ENCODE data around the gene HCK. TPM values are rescaled to one million over a fixed set of nuclear protein-coding genes. Genes with fewer than 3 reads are reported as not detected.
A peak's percentile ranks its signal among the peaks of the same experiment; 100 is the strongest.

HCK gene
- not detected in 2 replicates for total RNA-seq

DNA sequence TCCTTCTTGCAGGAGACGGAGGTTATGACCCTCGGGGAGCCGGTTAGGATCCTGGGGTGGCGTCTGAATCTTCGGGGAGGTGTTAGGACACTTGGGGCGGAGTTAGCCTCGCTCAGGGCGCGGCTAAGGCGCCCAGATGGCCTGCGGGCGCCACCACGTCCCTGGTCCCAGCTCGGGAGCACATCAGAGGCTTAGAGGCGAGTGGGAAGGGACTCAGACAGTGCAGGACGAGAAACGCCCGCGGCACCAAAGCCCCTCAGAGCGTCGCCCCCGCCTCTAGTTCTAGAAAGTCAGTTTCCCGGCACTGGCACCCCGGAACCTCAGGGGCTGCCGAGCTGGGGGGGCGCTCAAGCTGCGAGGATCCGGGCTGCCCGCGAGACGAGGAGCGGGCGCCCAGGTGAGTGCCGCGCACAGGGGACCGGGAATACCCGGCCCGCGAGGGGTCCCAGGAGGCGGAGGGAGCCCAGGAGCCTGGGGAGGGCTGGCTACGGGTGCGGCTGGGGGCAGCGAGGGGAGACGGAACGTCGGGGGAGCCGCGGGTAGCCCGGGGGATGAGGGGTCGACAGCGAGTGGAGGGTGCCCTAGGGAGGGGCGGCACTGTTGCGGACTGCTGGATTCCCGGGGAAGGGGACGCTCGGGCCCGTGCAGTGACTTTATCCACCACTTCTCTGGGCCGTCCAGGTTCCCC is at the start of gene HCK:
TSS of gene HCK (plus strand) at position 153 of the 688 bp plus-strand sequence.
- DNase-seq (ENCODE audit: low read depth in 2 of 2), result no peak

DNA sequence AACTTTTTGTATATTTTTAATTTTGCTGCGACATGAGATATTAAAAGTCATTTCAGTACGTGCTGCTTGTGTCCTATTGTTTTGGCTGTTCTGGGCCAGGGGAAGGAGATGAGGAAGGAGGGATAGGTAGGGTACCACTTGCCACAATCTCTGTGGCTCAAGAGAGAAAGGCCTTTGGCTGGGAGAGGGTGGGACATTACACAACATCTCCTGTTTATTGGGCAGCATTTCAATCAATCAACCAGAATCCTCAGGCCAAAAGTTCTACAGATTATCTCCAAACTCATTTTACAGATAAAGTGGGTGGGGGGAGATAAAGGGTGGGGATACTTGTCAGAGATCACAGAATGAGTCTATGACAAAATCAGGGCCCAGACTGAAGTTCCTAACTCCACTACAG is 48.7 kb upstream of the HCK start:
- DNase-seq (ENCODE audit: low read depth in 2 of 2), result peak in 1 of 2 donors; percentile 13

DNA sequence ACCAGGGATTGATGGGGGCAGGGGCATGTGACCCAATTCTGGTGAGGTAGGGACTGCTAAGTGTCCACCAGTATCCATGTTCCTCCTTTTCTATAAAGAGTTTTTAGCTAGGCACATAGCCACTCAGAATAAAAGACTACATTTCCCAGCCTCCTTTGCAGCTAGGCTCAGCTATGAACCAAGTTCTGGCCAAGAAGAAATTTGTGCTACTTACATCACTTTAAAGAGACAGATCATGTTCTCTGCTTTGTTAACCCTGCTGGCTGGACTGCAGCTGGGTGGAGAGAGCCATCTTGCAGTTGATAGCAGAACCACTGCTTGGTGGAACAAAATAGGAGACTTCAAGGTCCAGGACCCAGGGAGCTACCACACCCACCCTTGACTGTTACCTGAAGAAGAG is 47.1 kb upstream of the HCK start:
- no peak for DNase-seq (ENCODE audit: low read depth in 2 of 2)

DNA sequence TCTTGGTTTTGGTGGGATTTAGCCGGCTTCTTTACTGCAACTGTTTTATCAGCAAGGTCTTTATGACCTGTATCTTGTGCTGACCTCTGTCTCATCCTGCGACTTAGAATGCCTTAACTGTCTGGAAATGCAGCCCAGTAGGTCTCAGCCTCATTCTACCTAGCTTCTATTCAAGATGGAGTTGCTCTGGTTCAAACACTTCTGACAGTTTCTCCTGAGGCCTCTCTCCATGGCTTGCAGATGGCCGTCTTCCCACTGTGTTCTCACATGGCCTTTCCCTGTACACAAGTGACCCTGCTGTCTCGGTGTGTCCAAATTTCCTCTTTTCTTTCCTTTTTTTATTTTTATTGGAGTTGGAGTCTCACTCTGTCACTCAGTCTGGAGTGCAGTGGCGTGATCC is 46.0 kb upstream of the HCK start:
- DNase-seq (ENCODE audit: low read depth in 2 of 2), result no peak

DNA sequence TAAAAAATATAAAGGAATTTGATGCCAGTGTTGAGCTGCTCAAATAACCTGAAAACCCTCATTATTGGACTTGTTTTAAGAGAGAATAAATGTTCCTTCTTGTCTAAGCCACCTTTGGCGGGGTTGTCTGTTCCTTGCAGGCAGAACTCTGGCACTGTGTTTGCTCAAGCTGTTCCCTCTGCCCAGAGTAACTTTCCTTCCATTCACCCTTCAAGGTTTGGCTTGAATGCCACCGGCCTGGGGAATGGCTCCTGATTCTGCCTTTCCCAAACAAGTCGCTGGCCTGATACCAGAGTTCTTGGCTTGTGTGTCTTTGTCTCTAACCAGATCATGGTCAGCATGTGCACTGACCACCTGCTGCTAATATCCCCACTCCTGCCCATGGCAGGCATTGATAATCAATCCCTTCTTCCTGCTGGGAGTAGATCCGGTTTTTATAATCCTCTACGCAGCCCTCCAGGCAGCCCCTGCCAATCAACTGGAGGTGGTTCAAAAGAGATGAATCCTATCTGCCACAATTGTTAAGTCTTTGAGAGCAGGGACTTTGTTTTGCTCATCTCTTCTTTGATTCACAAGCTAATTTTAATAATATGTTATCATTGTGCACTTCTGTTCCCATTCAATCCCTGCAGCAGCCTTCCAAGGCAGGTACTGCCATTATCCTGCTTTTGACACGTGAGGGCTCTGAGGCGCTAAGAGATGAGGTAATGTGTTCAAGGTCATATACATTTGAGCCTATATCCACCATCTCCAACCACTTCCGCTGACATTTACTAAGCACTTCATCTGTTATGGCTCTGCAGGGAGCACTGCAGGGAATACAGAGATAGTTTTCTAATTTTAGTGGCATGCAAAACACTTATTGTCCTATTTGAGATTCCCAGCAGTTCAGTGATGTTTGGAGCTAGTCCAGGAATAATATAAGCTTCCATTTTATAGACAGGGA is 44.9 kb upstream of the HCK start:
- peak in 1 of 2 donors; percentile 25 for DNase-seq (ENCODE audit: low read depth in 2 of 2)

DNA sequence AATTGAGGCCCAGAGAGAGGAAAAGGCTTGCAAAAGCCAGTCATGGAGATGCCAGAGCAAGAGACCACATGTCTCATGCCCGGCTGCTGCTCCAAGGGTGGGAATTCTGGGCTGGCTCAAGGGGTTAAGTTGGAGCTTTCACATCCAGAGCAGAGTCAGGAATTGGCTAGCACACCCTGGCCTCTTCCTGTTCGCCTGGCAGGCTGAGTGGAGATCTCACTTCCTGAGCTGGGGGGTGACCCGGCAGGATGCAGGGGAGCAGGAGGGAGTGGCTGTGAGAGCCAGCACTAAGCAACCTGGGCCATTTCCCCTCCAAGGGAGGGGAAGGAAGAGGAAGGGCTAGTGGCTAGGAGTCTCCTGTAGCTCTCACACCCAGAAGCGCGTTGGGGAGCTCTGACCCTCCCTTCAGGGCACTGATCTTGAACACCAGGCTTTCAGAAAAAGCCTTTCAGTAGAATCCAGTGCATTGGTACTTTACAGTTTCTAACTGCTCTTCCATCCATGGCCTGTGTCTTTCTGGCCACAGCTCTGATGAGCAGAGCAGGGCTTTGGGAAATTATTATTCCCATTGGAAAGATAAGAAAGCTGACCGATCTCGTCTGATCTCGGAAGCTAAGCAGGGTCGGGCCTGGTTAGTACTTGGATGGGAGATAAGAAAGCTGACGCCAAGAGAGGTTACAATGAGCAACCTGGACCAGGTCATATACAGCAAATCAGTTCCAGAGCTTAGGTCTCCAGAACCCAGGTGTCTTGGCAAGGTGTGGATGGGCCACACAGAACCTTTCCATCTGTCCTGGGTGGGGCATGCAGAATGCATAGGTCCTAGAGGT is 44.0 kb upstream of the HCK start:
- peak; percentile 86 to 91 for DNase-seq (ENCODE audit: low read depth in 2 of 2)

DNA sequence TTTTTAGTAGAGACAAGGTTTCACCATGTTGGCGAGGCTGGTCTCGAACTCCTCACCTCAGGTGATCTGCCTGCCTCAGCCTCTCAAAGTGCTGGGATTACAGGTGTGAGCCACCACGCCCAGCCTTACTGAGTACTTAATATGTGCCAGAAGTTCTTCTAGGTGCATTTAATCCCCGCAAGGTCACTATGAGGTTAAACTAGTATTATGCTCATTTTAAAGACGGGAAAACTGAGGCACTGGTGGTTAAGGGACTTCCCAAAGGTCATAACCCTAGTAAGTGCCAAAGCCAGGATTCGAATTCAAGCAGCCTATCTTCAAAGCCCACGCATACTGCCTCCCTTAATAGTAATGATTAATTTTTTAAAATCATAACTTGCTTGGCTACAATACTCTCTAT is 42.5 kb upstream of the HCK start:
- no peak for DNase-seq (ENCODE audit: low read depth in 2 of 2)

DNA sequence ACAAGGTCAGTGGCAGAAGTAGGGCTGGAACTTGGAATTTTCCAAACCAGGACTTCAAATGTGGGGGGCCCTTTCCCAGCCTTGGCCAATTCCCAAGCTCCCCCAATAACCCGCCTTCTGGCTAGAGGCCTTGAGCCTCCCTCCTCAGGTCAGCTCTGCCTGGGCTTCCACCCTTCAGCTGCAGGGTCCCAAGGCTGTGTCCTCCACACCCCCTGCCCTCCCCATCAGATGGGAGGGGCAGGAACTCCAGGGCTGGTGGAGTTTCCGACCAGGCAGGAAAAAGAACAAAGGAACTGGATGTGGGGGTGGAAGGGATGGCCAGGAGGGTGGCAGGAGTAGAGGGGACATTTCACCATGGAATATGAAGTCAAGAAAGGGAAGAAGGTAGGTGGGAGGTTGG is 41.9 kb upstream of the HCK start, which contains the start of gene CCM2L:
TSS of gene CCM2L (plus strand) at position 338 of the 400 bp plus-strand sequence. CDS start at position 355, 17 bp downstream.
- peak; percentile 26 to 66 for DNase-seq (ENCODE audit: low read depth in 2 of 2)

DNA sequence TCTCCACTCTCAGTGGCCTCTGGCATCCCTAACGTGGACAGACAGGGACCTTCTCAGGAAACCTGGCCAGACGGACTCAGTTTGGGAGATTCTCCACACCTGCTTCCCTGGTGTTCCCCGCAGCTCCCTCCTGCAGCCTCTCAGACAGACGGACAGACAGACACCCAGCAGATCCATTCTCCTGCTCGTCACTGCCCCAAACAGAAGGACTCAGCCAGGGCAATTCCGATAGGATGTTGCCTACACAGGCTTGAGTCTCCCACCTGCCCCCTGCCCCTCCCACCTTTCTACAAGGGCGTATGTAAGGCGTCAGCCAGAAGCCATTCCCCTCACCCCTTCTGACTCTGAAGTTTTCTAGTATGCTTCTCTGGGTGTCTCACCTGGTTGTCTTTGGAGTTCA is 41.4 kb upstream of the HCK start:
- DNase-seq (ENCODE audit: low read depth in 2 of 2), result peak in 1 of 2 donors; percentile 19

DNA sequence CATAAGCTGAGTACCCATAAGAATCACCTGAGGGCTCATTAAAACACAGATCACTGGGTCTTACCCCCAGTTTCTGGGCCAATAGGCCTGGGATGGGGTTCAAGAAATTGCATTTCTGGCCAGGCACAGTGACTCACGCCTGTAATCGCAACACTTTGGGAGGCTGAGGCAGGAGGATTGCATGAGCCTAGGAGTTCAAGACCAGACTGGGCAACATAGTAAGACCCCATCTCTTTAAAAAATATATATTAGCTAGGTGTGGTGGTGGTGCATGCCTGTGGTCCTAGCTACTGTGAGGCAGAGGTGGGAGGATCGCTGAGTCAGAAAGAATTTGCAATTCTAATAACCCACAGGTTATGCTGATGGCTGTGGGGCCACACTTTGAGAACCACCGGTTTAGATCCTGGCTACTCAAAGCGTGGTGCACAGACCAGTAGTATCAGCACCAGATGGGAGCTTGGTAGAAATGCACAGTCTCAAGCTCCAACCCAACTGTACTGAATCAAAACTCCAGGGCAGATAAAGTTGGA is 39.8 kb upstream of the HCK start:
- DNase-seq (ENCODE audit: low read depth in 2 of 2), result no peak

DNA sequence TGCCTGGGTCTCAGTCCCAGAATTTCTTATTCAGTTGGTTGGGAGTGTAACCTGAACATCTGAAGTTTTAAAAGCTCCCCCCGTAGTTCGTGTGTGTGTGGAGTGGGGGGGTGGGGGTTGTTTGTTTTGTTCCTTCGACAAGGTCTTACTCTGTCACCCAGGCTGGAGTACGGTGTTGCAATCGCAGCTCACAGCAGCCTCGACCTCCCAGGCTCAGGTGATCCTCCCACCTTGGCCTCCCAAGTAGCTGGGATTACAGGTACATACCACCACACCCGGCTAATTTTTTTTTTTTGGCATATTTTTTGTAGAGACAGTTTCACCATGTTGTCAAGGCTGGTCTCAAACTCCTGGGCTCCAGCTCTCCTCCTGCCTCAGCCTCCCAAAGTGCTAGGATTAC is 38.7 kb upstream of the HCK start:
- DNase-seq (ENCODE audit: low read depth in 2 of 2), result no peak

DNA sequence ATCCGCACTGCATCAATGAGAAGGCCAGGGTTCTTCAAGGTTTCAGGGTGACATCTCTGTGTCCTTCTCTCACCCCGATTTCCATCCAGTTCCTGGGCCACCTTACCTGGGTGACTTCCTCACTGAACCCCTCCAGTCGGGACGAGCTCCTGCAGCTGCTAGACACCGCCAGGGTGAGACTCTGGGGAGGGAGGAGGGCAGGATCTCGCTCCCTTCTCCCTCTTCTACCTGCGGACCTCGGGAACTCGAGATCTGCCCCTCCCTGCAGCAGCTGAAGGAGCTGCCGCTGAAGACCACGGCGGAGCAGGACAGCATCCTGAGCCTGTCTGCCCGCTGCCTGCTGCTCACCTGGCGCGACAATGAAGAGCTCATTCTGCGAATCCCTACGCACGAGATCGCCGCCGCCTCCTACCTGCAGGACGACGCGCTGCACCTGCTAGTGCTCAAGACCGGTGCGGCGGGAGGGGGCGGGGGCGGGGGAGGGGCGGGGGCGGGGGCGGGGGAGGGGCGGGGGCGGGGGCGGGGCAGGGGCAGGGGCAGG is 34.3 kb upstream of the HCK start:
- peak in 1 of 2 donors; percentile 39 for DNase-seq (ENCODE audit: low read depth in 2 of 2)

DNA sequence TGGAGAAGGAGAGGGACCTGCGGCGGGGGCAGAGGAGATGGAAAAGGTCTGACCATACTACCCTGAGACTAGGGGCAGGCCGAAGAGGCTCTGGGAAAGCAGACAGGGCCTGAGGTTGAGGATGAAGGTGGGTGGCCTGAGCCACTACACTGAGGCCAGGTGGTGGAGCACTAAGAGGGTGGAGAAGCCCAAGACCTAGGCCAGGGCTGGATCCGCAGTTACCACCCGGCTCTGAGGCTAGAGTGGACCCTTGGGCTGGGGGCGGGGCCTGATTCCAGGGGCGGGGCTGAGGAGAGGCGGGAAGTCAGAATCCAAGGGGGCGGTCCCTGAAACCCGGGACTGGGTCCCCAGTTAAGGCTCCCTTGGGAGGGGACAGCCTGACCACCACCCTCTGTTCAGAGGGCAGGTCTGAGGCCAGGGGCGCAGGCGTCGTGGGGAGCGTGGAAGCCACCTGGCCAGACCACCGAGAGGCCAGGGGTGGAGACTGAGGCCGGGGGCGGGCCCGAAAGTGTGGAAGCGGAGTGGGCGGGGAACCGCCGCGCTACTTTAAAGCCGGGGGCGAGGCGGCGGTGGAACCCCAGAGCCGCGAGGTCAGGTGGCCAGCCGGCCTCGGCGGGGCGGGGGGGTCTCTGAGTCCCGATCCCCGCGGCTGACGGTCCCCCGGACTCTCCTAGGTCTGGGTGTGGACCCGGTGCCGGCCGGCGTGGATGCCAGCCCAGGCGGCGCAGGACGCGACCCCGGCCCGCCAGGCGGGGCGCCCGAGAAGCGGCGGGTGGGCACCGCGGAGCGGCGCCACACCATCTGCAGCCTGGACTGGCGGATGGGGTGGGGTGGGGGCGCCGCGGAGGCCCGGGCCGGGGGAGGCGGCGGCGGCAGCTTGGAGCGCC is 33.5 kb upstream of the HCK start:
- peak in 1 of 2 donors; percentile 43 for DNase-seq (ENCODE audit: low read depth in 2 of 2)

DNA sequence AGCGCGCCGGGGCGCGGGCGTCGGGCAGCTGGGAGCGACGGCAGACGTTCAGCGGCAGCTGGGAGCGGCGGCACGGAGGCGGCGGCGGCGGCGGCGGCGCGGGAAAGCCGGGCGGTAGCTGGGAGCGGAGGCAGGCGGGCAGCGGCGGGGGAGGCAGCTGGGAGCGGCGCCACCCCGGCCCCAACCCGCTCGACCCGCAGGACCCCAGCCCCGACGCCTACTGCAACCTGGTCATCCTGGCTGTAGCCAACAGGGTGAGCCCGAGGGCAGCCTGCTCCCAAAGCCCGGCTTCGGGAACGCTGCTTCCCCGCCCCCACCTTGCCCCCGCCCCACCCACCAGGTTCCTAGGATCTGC is 32.9 kb upstream of the HCK start:
- DNase-seq (ENCODE audit: low read depth in 2 of 2), result peak in 1 of 2 donors; percentile 46

DNA sequence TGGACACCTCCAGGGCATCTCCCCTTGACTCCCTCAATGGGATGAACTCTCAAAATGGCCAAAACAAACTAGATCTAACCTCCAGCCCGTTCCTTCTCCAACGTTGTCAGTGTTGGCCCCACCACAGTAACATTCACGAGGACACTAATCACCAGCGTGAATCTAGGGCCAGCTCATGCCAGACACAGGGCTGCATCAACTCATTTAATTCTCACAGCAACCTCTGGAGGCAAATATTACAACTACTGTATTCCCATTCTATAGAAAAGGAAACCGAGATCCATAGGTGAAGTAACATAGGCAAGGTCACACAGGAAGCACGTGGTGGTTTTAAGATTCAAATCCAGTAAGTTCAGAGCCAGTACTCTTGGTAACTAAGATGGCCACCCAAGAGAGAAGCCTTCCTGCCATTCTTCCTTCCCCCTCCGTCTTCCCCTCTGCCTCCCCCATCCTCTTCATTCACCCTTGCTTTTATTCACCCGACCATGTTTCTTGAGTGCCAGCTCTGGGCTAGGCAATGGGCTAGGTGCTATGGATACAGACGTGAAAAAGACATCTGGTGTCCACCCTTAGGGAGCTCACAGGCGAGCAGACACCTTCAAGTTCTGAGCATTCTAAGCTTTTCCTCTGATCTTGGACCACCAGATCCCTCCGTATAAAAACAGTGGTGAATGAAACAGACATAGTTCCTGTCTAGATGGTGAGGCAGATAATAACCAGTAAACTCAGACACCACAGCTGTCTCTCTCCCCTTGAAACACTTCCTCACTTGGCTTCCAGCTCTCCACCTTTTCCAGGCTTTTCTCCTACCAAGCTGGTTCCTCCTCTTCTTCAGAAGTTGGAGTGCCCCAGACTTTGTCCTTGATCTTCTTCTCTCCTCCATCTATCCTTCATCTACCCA is 32.2 kb upstream of the HCK start:
- no peak for DNase-seq (ENCODE audit: low read depth in 2 of 2)

DNA sequence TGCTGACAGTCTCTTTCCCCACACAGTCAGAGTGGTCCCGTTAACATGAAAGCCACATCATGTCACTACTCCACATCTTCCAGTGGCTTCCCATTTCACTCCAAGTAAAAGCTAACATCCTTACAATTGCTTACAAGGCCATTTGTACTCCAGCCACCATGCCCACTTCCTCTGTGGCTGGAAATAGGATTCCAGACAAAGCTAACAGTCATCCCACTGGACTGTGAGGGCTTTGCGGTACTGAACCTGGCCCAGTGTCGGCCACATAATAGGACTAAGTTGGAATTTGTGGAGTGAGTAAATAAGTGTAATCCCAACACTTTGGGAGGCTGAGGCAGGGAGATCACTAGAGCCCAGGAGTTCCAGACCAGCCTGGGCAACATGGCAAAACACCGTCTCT is 31.0 kb upstream of the HCK start:
- no peak for DNase-seq (ENCODE audit: low read depth in 2 of 2)

DNA sequence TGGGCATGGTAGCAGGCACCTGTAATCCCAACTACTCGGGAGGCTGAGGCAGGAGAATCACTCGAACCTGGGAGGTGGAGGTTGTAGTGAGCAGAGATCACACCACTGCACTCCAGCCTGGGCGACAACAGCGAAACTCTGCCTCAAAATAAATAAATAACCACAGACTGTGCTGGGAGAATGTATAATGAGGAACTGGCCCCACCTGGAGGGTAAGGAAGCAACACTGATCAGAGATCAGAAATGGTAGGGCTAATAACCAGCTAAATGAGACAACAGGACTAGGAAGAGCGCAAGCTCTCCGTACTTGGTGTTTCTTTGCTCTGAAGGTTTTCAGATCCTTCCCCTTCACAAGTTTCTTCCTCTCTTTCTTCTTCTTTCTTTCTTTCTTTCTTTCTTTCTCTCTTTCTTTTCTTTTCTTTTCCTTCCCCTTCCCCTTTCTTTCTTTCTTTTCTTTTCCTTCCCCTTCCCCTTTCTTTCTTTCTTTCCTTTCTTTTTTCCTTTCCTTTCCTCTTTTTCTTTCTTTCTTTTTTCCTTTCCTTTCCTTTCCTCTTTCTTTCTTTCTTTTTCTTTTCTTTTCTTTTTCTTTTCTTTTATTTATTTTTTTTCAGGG is 27.3 kb upstream of the HCK start:
- no peak for DNase-seq (ENCODE audit: low read depth in 2 of 2)

DNA sequence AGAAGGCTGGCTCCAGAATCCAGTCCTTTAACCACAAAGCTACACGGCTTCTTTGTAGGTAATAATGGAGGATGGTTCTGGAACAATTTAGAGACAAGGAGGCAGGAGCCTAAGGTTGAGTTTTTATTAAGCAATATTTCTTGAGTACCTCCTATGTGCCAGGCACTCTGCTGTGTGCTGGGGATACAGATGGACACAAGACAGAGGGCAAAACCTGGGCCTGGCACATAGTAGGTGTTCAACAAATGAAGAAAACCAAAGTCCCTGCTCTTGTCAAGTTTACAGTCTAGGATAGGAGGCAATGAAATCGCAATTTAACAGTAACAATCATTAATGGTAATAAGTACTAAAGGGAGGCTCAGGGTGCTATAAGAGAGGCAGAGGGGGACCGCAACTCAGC is 24.4 kb upstream of the HCK start:
- no peak for DNase-seq (ENCODE audit: low read depth in 2 of 2)

Measured in lung microvascular endothelial cell (primary cell).